ENCODE results near the gene PCDHGA11. TPM values are rescaled to one million over a fixed set of nuclear protein-coding genes. Genes with fewer than 3 reads are reported as not detected.

PCDHGA11 gene
- polyA plus RNA-seq, 3 donors: 0.32 to 1.1 (median 0.79) TPM

Other genes with a start within 250 kb of the PCDHGA11 start
- gene PCDHB7, start 248.4 kb upstream of the PCDHGA11 start, polyA plus RNA-seq: 1 to 10 TPM in 1 of 3 donors, under 1 TPM in 2; 0.20 to 1.5 (median 0.79) TPM
- 1 to 10 TPM in 1 of 3 donors, under 1 TPM in 1, not detected in 1; 0.42 to 1.2 TPM for gene PCDHB8, start 243.3 kb upstream of the PCDHGA11 start, polyA plus RNA-seq
- gene PCDHB16, start 238.7 kb upstream of the PCDHGA11 start, polyA plus RNA-seq: 1 to 10 TPM in 1 of 3 donors, under 1 TPM in 2; 0.72 to 1.4 (median 0.90) TPM
- under 1 TPM; 0.38 to 0.88 (median 0.79) TPM for gene PCDHB9, start 233.9 kb upstream of the PCDHGA11 start, polyA plus RNA-seq
- gene PCDHB10, start 228.7 kb upstream of the PCDHGA11 start, polyA plus RNA-seq: 1 to 10 TPM in 1 of 3 donors, under 1 TPM in 2; 0.41 to 1.1 (median 0.67) TPM
- 1 to 10 TPM in 2 of 3 donors, under 1 TPM in 1; 0.45 to 1.4 (median 1.0) TPM for gene PCDHB11, start 221.4 kb upstream of the PCDHGA11 start, polyA plus RNA-seq
- gene PCDHB12, start 212.3 kb upstream of the PCDHGA11 start, polyA plus RNA-seq: 1 to 10 TPM in 2 of 3 donors, under 1 TPM in 1; 0.81 to 1.2 (median 1.2) TPM
- gene PCDHB13, start 207.1 kb upstream of the PCDHGA11 start, polyA plus RNA-seq: 1 to 10 TPM in 2 of 3 donors, under 1 TPM in 1; 0.34 to 1.7 (median 1.3) TPM
- 1 to 10 TPM; 1.3 to 2.5 (median 1.4) TPM for gene PCDHB14, start 197.7 kb upstream of the PCDHGA11 start, polyA plus RNA-seq
- 1 to 10 TPM in 2 of 3 donors, under 1 TPM in 1; 0.79 to 3.2 (median 2.0) TPM for gene PCDHB15, start 175.7 kb upstream of the PCDHGA11 start, polyA plus RNA-seq
- under 1 TPM in 1 of 3 donors, not detected in 2; 0.03 TPM for gene SLC25A2, start 117.0 kb upstream of the PCDHGA11 start, polyA plus RNA-seq
- 10 to 100 TPM; 32.2 to 62.0 (median 59.1) TPM for gene TAF7, start 100.3 kb upstream of the PCDHGA11 start, polyA plus RNA-seq
- gene PCDHGA1, start 90.5 kb upstream of the PCDHGA11 start, polyA plus RNA-seq: under 1 TPM in 2 of 3 donors, not detected in 1; 0.10 to 0.25 TPM
- gene PCDHGA2, start 82.3 kb upstream of the PCDHGA11 start, polyA plus RNA-seq: 1 to 10 TPM in 1 of 3 donors, under 1 TPM in 2; 0.56 to 1.3 (median 0.89) TPM
- gene PCDHGA3, start 77.2 kb upstream of the PCDHGA11 start, polyA plus RNA-seq: under 1 TPM; 0.45 to 0.82 (median 0.54) TPM
- gene PCDHGB1, start 71.0 kb upstream of the PCDHGA11 start, polyA plus RNA-seq: under 1 TPM; 0.11 to 0.36 (median 0.30) TPM
- gene PCDHGA4, start 66.0 kb upstream of the PCDHGA11 start, polyA plus RNA-seq: under 1 TPM; 0.34 to 0.98 (median 0.82) TPM
- gene PCDHGB2, start 61.1 kb upstream of the PCDHGA11 start, polyA plus RNA-seq: under 1 TPM; 0.58 to 0.90 (median 0.71) TPM
- gene PCDHGA5, start 56.9 kb upstream of the PCDHGA11 start, polyA plus RNA-seq: under 1 TPM; 0.34 to 0.52 (median 0.43) TPM
- under 1 TPM; 0.34 to 0.52 (median 0.40) TPM for gene PCDHGB3, start 50.8 kb upstream of the PCDHGA11 start, polyA plus RNA-seq
- 1 to 10 TPM in 1 of 3 donors, under 1 TPM in 2; 0.45 to 1.3 (median 0.83) TPM for gene PCDHGA6, start 47.2 kb upstream of the PCDHGA11 start, polyA plus RNA-seq
- gene PCDHGA7, start 38.3 kb upstream of the PCDHGA11 start, polyA plus RNA-seq: under 1 TPM; 0.11 to 0.38 (median 0.31) TPM
- gene PCDHGB4, start 33.4 kb upstream of the PCDHGA11 start, polyA plus RNA-seq: 1 to 10 TPM in 1 of 3 donors, under 1 TPM in 2; 0.34 to 1.2 (median 0.60) TPM
- under 1 TPM; 0.07 to 0.45 (median 0.10) TPM for gene PCDHGA8, start 28.4 kb upstream of the PCDHGA11 start, polyA plus RNA-seq
- gene PCDHGB5, start 23.1 kb upstream of the PCDHGA11 start, polyA plus RNA-seq: 1 to 10 TPM in 2 of 3 donors, under 1 TPM in 1; 0.11 to 3.1 (median 2.3) TPM
- gene PCDHGA9, start 18.3 kb upstream of the PCDHGA11 start, polyA plus RNA-seq: under 1 TPM; 0.51 to 0.89 (median 0.67) TPM
- 1 to 10 TPM; 1.0 to 2.4 (median 1.0) TPM for gene PCDHGB6, start 13.0 kb upstream of the PCDHGA11 start, polyA plus RNA-seq
- gene PCDHGA10, start 8.1 kb upstream of the PCDHGA11 start, polyA plus RNA-seq: 1 to 10 TPM in 1 of 3 donors, under 1 TPM in 2; 0.64 to 1.8 (median 0.79) TPM
- gene PCDHGB7, start 3.4 kb upstream of the PCDHGA11 start, polyA plus RNA-seq: 1 to 10 TPM; 2.3 to 4.9 (median 2.6) TPM
- gene PCDHGA12, start 9.5 kb downstream of the PCDHGA11 start, polyA plus RNA-seq: 1 to 10 TPM in 2 of 3 donors, under 1 TPM in 1; 0.48 to 2.0 (median 1.2) TPM
- 100 to 1,000 TPM in 1 of 3 donors, 10 to 100 TPM in 2; 21.7 to 106 (median 37.2) TPM for gene PCDHGC3, start 54.9 kb downstream of the PCDHGA11 start, polyA plus RNA-seq
- under 1 TPM; 0.05 to 0.34 (median 0.15) TPM for gene PCDHGC4, start 64.0 kb downstream of the PCDHGA11 start, polyA plus RNA-seq
- under 1 TPM; 0.06 to 0.56 (median 0.07) TPM for gene PCDHGC5, start 68.0 kb downstream of the PCDHGA11 start, polyA plus RNA-seq
- gene DIAPH1, start 197.9 kb downstream of the PCDHGA11 start, polyA plus RNA-seq: 10 to 100 TPM; 30.1 to 33.4 (median 31.9) TPM
- 10 to 100 TPM; 27.2 to 53.6 (median 35.3) TPM for gene HDAC3, start 215.8 kb downstream of the PCDHGA11 start, polyA plus RNA-seq
- 1 to 10 TPM; 1.4 to 2.6 (median 1.5) TPM for gene RELL2, start 215.9 kb downstream of the PCDHGA11 start, polyA plus RNA-seq
- 1 to 10 TPM; 6.7 to 8.2 (median 8.1) TPM for gene FCHSD1, start 230.4 kb downstream of the PCDHGA11 start, polyA plus RNA-seq

All from adipose tissue (tissue), 3 donors.